HG03139 (cell line): Measurements from ENCODE around the gene RAD54L2.
"Not testable (repeated sequence)": the region's sequence is repeated elsewhere in the genome, so short reads cannot be mapped to it uniquely, and the experiment has no call there.

Experiments used
- ATAC-seq: cut with Tn5 transposase; IDR thresholded peaks from one replicate; pipeline ENCODE4 v1.9.1; 2021; ENCODE audit not compliant: unreplicated experiment

RAD54L2 gene

GRCh38 chr3:51542596-51542995 lies 4.1 kb downstream of the RAD54L2 start:
- ATAC-seq: not testable (repeated sequence)

- ATAC-seq: no peak
Measured at GRCh38 chr3:51544011-51544775, 5.7 kb downstream of the RAD54L2 start.

- no peak for ATAC-seq
Measured at GRCh38 chr3:51547274-51547673, 8.8 kb downstream of the RAD54L2 start.

- ATAC-seq: no peak
Measured at GRCh38 chr3:51549311-51549710, 10.8 kb downstream of the RAD54L2 start.

GRCh38 chr3:51550080-51550819 lies 11.7 kb downstream of the RAD54L2 start:
- ATAC-seq: no peak

- ATAC-seq: no peak
Measured at GRCh38 chr3:51557993-51558392, 19.5 kb downstream of the RAD54L2 start.

GRCh38 chr3:51559411-51559888 lies 20.9 kb downstream of the RAD54L2 start:
- no peak for ATAC-seq

GRCh38 chr3:51559961-51560360 lies 21.4 kb downstream of the RAD54L2 start:
- ATAC-seq: no peak

GRCh38 chr3:51562403-51562802 lies 23.9 kb downstream of the RAD54L2 start:
- ATAC-seq: not testable (repeated sequence)

GRCh38 chr3:51568036-51568435 lies 29.5 kb downstream of the RAD54L2 start:
- no peak for ATAC-seq

GRCh38 chr3:51568996-51569395 lies 30.5 kb downstream of the RAD54L2 start:
- ATAC-seq: no peak

- ATAC-seq: no peak
Measured at GRCh38 chr3:51578238-51578637, 39.7 kb downstream of the RAD54L2 start.

GRCh38 chr3:51580418-51580817 lies 41.9 kb downstream of the RAD54L2 start:
- no peak for ATAC-seq

- ATAC-seq: no peak
Measured at GRCh38 chr3:51581524-51581923, 43.0 kb downstream of the RAD54L2 start.

- no peak for ATAC-seq
Measured at GRCh38 chr3:51585197-51585596, 46.7 kb downstream of the RAD54L2 start.

- ATAC-seq: no peak
Measured at GRCh38 chr3:51585871-51586270, 47.4 kb downstream of the RAD54L2 start.
